KMS-11 (cell line): Measurements from ENCODE around the gene BCAS1.

Experiments used
- H2AFZ ChIP-seq: fragments of 200-600 bp; sonication (generic); 2 replicates; pipeline ENCODE4 v1.6.1; 2016; ENCODE audit warnings: antibody characterized with exemption, mixed run types, low read depth
- H3K27ac ChIP-seq: fragments of 200-600 bp; sonication (generic); 2 replicates; pipeline ENCODE4 v1.6.1; 2016; ENCODE audit warnings: mild to moderate bottlenecking, mixed run types
- H3K27me3 ChIP-seq: fragments of 200-600 bp; sonication (generic); 2 replicates; pipeline ENCODE4 v1.6.1; 2017; ENCODE audit warnings: mild to moderate bottlenecking, low read depth, mixed run types, moderate library complexity; ENCODE audit not compliant: insufficient read depth
- H3K36me3 ChIP-seq: fragments of 200-600 bp; sonication (generic); 2 replicates; pipeline ENCODE4 v1.6.1; 2017; ENCODE audit warnings: mild to moderate bottlenecking, mixed run types; ENCODE audit not compliant: insufficient read depth
- H3K4me1 ChIP-seq: fragments of 200-600 bp; sonication (generic); 2 replicates; pipeline ENCODE4 v1.6.1; 2016; ENCODE audit warnings: mild to moderate bottlenecking, low read depth, mixed run types; ENCODE audit not compliant: poor library complexity, severe bottlenecking
- H3K4me2 ChIP-seq: fragments of 200-600 bp; sonication (generic); 2 replicates; pipeline ENCODE4 v1.7.0; 2016; ENCODE audit warnings: mild to moderate bottlenecking, mixed run types
- H3K4me3 ChIP-seq: fragments of 200-600 bp; sonication (generic); IDR thresholded peaks from 2 replicates; pipeline ENCODE4 v1.6.1; 2017; ENCODE audit warnings: low read depth, low read length, mixed read lengths; ENCODE audit not compliant: insufficient read depth
- H3K79me2 ChIP-seq: fragments of 200-600 bp; sonication (generic); 2 replicates; pipeline ENCODE4 v1.6.1; 2016; ENCODE audit warnings: low read depth, mixed run types; ENCODE audit not compliant: insufficient read depth
- H3K9ac ChIP-seq: fragments of 200-600 bp; sonication (generic); 2 replicates; pipeline ENCODE4 v1.6.1; 2016; ENCODE audit warnings: mild to moderate bottlenecking, mixed run types
- H4K20me1 ChIP-seq: fragments of 200-600 bp; sonication (generic); 2 replicates; pipeline ENCODE4 v1.6.1; 2016; ENCODE audit warnings: mild to moderate bottlenecking, mixed run types; ENCODE audit not compliant: insufficient read depth
- TF ChIP-seq, protein P1 (sequence below): fragments of 200-600 bp; sonication (generic); conservative IDR thresholded peaks from 2 replicates; pipeline ENCODE4 v1.6.1; 2017; ENCODE audit warnings: low read depth, mild to moderate bottlenecking, antibody characterized with exemption, low read length, moderate library complexity, mixed read lengths

Gene BCAS1

DNA sequence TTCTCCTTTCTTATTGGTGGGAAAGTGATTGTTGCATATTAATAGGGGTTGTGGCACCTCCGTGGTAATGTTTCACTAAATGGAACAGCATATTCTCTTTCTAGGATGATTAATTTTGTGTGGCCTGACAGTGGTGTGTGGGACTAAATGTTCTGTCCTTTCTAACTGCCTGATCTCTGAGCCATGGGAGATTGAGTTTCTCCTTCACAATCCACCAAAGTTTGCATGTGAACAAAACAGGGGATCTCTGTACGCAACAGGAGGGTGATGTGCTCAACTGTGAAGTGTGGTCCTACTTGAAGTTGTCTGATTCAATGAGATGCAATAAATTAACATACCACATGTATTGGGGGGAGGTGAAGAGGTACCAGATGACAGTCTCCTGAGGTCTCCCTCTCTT lies 19.3 kb downstream of the BCAS1 start:
- H4K20me1 ChIP-seq, result no peaks in the 10 kb centered on the region
- H3K4me3 ChIP-seq, result no peak overlapping the region
- H2AFZ ChIP-seq, result no peak overlapping the region
- H3K79me2 ChIP-seq, result no peaks in the 10 kb centered on the region
- H3K27me3 ChIP-seq, result no peaks in the 10 kb centered on the region
- no peaks in the 10 kb centered on the region for H3K4me1 ChIP-seq
- H3K9ac ChIP-seq, result no peak overlapping the region
- TF ChIP-seq, protein P1, sequence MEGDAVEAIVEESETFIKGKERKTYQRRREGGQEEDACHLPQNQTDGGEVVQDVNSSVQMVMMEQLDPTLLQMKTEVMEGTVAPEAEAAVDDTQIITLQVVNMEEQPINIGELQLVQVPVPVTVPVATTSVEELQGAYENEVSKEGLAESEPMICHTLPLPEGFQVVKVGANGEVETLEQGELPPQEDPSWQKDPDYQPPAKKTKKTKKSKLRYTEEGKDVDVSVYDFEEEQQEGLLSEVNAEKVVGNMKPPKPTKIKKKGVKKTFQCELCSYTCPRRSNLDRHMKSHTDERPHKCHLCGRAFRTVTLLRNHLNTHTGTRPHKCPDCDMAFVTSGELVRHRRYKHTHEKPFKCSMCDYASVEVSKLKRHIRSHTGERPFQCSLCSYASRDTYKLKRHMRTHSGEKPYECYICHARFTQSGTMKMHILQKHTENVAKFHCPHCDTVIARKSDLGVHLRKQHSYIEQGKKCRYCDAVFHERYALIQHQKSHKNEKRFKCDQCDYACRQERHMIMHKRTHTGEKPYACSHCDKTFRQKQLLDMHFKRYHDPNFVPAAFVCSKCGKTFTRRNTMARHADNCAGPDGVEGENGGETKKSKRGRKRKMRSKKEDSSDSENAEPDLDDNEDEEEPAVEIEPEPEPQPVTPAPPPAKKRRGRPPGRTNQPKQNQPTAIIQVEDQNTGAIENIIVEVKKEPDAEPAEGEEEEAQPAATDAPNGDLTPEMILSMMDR, result no peak
- H3K27ac ChIP-seq, result no peak overlapping the region
- no peak overlapping the region for H3K4me2 ChIP-seq
- no peaks in the 10 kb centered on the region for H3K36me3 ChIP-seq

DNA sequence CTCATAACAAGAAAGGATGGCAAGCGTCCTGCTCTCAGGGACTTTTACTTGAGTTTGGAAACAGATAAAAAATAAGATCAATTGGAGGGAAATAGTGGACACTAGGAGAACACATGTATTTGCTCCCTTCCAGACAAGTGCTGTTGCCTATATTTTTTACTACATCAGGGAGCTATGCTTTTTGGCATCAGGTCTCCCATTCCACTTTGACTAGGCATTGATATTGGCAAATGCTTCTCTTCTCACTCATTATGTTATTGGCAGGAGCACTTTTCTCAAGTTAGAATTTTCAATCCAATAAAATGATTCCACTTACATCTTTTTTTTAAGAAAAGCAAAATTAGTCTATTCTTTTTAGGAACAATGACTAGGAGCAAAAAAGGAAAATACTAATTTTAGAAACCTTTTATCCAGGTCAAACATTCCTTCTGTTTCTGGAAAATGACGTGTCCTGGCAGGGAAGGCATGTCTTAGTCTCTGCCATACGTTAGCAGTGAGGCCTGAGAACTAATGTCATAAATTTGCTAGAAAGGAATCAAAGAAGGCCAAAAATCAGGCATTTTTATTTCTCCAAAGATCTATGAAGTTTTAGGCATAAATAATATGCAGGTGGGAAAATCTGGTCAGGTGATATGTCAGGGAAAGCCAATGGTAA lies 21.4 kb downstream of the BCAS1 start:
- H4K20me1 ChIP-seq, result no peaks in the 10 kb centered on the region
- no peaks in the 10 kb centered on the region for H3K36me3 ChIP-seq
- no peaks in the 10 kb centered on the region for H3K79me2 ChIP-seq
- no peak overlapping the region for H3K9ac ChIP-seq
- H3K4me3 ChIP-seq, result no peak overlapping the region
- no peak overlapping the region for H3K4me2 ChIP-seq
- TF ChIP-seq, protein P1, result no peak
- no peak overlapping the region for H2AFZ ChIP-seq
- H3K27me3 ChIP-seq, result no peaks in the 10 kb centered on the region
- peaks cover 16% of the 10 kb centered on the region for H3K4me1 ChIP-seq
- H3K27ac ChIP-seq, result no peak overlapping the region

DNA sequence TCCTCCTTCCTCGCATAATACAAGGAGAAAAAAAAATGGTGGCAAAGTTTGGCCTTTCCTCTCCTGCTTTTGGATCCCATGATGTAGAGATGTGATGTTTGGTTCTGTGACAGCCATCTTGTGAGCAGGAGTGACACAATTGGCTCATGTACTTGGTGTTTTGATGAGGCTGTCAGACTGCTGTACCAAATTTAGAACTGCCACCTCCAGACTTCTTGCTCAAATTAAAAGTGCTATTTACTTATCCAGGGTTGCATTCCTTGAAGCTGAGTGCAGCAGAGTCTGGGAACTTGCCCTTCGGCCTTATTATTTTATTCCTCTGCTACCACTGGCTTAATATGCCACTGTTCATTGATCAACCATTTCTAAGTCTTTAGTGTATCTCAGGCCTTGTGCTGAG lies 21.9 kb downstream of the BCAS1 start:
- no peaks in the 10 kb centered on the region for H3K27me3 ChIP-seq
- no peaks in the 10 kb centered on the region for H3K79me2 ChIP-seq
- H2AFZ ChIP-seq, result no peak overlapping the region
- H3K4me1 ChIP-seq, result peaks cover 21% of the 10 kb centered on the region
- no peak overlapping the region for H3K4me3 ChIP-seq
- H3K36me3 ChIP-seq, result no peaks in the 10 kb centered on the region
- H4K20me1 ChIP-seq, result no peaks in the 10 kb centered on the region
- H3K27ac ChIP-seq, result no peak overlapping the region
- H3K9ac ChIP-seq, result no peak overlapping the region
- TF ChIP-seq, protein P1, result no peak
- H3K4me2 ChIP-seq, result no peak overlapping the region

DNA sequence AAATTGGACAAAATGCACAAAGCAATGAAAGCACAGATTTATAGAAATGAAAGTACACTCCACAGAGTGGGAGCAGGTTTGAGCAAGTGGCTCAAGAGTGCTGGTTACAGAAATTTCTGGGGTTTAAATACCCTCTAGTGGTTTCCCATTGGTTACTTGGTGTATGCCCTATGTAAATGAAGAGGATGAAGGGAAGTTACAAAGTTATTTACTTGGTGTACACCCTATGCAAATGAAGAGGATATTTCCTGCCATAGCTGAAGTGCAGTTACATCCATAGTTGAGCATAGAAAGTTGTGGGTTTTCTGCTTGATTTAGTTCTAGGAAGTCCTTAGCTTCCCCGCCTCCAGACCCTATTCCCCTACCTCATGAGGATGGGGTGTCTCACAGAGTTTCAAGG lies 22.7 kb downstream of the BCAS1 start:
- H3K79me2 ChIP-seq, result no peaks in the 10 kb centered on the region
- H2AFZ ChIP-seq, result no peak overlapping the region
- H4K20me1 ChIP-seq, result no peaks in the 10 kb centered on the region
- no peaks in the 10 kb centered on the region for H3K27me3 ChIP-seq
- peaks cover 24% of the 10 kb centered on the region for H3K4me1 ChIP-seq
- no peaks in the 10 kb centered on the region for H3K36me3 ChIP-seq
- H3K9ac ChIP-seq, result no peak overlapping the region
- TF ChIP-seq, protein P1, result no peak
- no peak overlapping the region for H3K27ac ChIP-seq
- no peak overlapping the region for H3K4me2 ChIP-seq
- H3K4me3 ChIP-seq, result no peak overlapping the region
